Osteoblast (primary cell): ENCODE measurements around the gene GRIK3. TPM values are rescaled to one million over a fixed set of nuclear protein-coding genes. Genes with fewer than 3 reads are reported as not detected.

Experiments
- DNase-seq: peaks from one replicate; pipeline ENCODE4 v3.0.0; 2011; ENCODE audit warnings: low spot score, mixed read lengths; ENCODE audit not compliant: insufficient read length; ENCODE audit errors: missing footprints
- H2AFZ ChIP-seq: 2 replicates; pipeline ENCODE4 v1.6.0; 2011; ENCODE audit warnings: mild to moderate bottlenecking, low read length
- H3K27ac ChIP-seq: 2 replicates; pipeline ENCODE4 v1.5.1; 2011; ENCODE audit warnings: mild to moderate bottlenecking, low read depth, low read length, moderate library complexity
- H3K27me3 ChIP-seq: 2 replicates; pipeline ENCODE4 v1.6.0; 2012; ENCODE audit warnings: mild to moderate bottlenecking, control low read depth, inconsistent platforms, low read length, moderate library complexity; ENCODE audit not compliant: insufficient read depth
- H3K36me3 ChIP-seq: 2 replicates; pipeline ENCODE4 v1.5.1; 2011; ENCODE audit warnings: mild to moderate bottlenecking, low read length, control low read depth, moderate library complexity; ENCODE audit not compliant: insufficient read depth
- H3K4me1 ChIP-seq: 2 replicates; pipeline ENCODE4 v1.5.1; 2011; ENCODE audit warnings: mild to moderate bottlenecking, low read length, control low read depth, moderate library complexity; ENCODE audit not compliant: insufficient read depth
- H3K4me2 ChIP-seq: 2 replicates; pipeline ENCODE4 v1.6.0; 2011; ENCODE audit warnings: mild to moderate bottlenecking, low read length; ENCODE audit not compliant: insufficient read depth
- H3K4me3 ChIP-seq: fragments of 200-600 bp; sonication (generic); 3 replicates; pipeline ENCODE4 v1.5.1; 2012; ENCODE audit warnings: mild to moderate bottlenecking, low read length, inconsistent platforms; ENCODE audit not compliant: insufficient read depth
- H3K79me2 ChIP-seq: 2 replicates; pipeline ENCODE4 v1.6.0; 2012; ENCODE audit warnings: mild to moderate bottlenecking, low read length, control low read depth, inconsistent platforms; ENCODE audit not compliant: insufficient read depth
- H3K9me3 ChIP-seq: 2 replicates; pipeline ENCODE4 v1.5.1; 2011; ENCODE audit warnings: low read depth, low read length, control low read depth
- H4K20me1 ChIP-seq: 2 replicates; pipeline ENCODE4 v1.6.0; 2012; ENCODE audit warnings: mild to moderate bottlenecking, low read length, control low read depth; ENCODE audit not compliant: insufficient read depth
- CTCF ChIP-seq: IDR thresholded peaks from 2 replicates; pipeline ENCODE4 v1.5.1; 2011; ENCODE audit warnings: mild to moderate bottlenecking, low read depth, low read length, moderate library complexity; ENCODE audit errors: extremely low read depth
- total RNA-seq: library from RNA; depleted of rRNA; stranded (reverse); fragments of >200 nt; gene quantifications from 2 replicates; pipeline ENCODE4 v1.2.3, GENCODE V29; 2012

Gene GRIK3
- total RNA-seq, 1 donor: not detected

- no peaks in the 10 kb centered on the region for H3K4me1 ChIP-seq
- no peaks in the 10 kb centered on the region for H3K36me3 ChIP-seq
- no peak for DNase-seq
- TF ChIP-seq CTCF: no peak
- H3K4me2 ChIP-seq: no peak overlapping the region
- no peak overlapping the region for H3K4me3 ChIP-seq
- no peak overlapping the region for H3K27ac ChIP-seq
- H4K20me1 ChIP-seq: no peaks in the 10 kb centered on the region
- H3K79me2 ChIP-seq: no peaks in the 10 kb centered on the region
- H3K9me3 ChIP-seq: no peaks in the 10 kb centered on the region
- H3K27me3 ChIP-seq: no peaks in the 10 kb centered on the region
- no peak overlapping the region for H2AFZ ChIP-seq
These were observed 33.9 kb upstream of the GRIK3 start for GRCh38 chr1:37068260-37068659.

GRCh38 chr1:37064039-37064438 is 29.7 kb upstream of the GRIK3 start:
- Histone ChIP-seq H3K9me3 (no peaks in the 10 kb centered on the region), H4K20me1 (no peaks in the 10 kb centered on the region), H3K36me3 (no peaks in the 10 kb centered on the region), H3K79me2 (no peaks in the 10 kb centered on the region), H3K27ac (no peak overlapping the region), H3K27me3 (no peaks in the 10 kb centered on the region), H3K4me1 (no peaks in the 10 kb centered on the region), H3K4me3 (no peak overlapping the region), H3K4me2 (no peak overlapping the region), H2AFZ (no peak overlapping the region)
- no peak for TF ChIP-seq CTCF
- DNase-seq: no peak

- no peak for TF ChIP-seq CTCF
- no peak for DNase-seq
- no peak overlapping the region for H2AFZ ChIP-seq
- H4K20me1 ChIP-seq: no peaks in the 10 kb centered on the region
- H3K79me2 ChIP-seq: no peaks in the 10 kb centered on the region
- no peaks in the 10 kb centered on the region for H3K9me3 ChIP-seq
- H3K27ac ChIP-seq: no peak overlapping the region
- no peaks in the 10 kb centered on the region for H3K27me3 ChIP-seq
- H3K4me1 ChIP-seq: no peaks in the 10 kb centered on the region
- H3K4me3 ChIP-seq: no peak overlapping the region
- no peaks in the 10 kb centered on the region for H3K36me3 ChIP-seq
- no peak overlapping the region for H3K4me2 ChIP-seq
These were observed 25.0 kb upstream of the GRIK3 start for GRCh38 chr1:37059346-37059745.

- Histone ChIP-seq H2AFZ (no peak overlapping the region), H3K4me3 (no peak overlapping the region), H3K4me1 (no peaks in the 10 kb centered on the region), H3K27me3 (no peaks in the 10 kb centered on the region), H3K4me2 (no peak overlapping the region), H3K27ac (no peak overlapping the region), H3K36me3 (no peaks in the 10 kb centered on the region), H4K20me1 (no peaks in the 10 kb centered on the region), H3K9me3 (no peaks in the 10 kb centered on the region), H3K79me2 (no peaks in the 10 kb centered on the region)
- TF ChIP-seq CTCF: no peak
- no peak for DNase-seq
These were observed 24.2 kb upstream of the GRIK3 start for GRCh38 chr1:37058424-37058988.
